Stimulated activated CD4-positive, alpha-beta T cell treated with anti-CD3 and anti-CD28 coated beads, Interleukin-15, amount 100 ng/mL, for 24 hours (primary cell): ENCODE results near the gene NOTCH1.

Source experiments
- DNase-seq: peaks from one replicate; pipeline ENCODE4 v3.0.0-alpha.2; 2020

Gene NOTCH1

DNA sequence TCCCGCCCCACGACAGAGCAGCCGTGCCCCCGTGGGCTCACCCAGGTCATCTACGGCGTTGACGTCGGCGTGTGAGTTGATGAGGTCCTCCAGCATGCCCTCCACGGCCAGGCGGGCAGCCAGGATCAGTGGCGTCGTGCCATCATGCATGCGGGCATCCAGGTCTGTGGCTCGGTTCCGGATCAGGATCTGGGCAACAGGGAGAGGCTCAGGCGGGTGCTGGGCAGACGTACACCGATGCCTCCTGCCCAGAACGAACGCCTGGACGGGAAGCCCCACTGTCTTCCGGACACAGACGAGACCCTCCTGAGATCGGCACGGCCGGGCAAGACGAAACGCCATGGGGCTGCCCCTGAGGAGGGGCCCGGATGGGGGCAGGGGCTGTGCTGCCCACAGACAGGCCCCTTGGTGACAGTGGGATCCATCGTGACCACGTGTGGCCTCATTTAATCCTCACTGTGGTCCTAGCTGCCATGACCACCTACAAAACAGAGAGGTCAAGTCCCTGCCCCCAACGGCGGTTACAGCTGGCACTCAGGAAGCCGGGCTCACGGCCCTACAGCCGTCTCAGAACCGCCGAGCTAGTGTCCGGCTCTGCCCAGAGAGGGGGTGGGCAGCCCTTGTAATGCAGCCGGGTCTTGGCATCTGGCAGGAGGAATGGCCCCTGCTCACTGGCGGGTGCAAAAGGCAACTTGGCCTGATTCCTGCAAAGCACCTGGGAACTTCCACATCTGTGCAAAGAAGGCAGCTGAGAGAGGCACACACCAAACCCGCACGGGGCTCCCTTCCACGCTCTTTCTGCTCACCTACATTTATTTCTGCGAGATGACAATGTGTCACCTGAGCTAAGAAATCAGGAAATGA lies 46.5 kb downstream of the NOTCH1 start:
- no peak for DNase-seq

DNA sequence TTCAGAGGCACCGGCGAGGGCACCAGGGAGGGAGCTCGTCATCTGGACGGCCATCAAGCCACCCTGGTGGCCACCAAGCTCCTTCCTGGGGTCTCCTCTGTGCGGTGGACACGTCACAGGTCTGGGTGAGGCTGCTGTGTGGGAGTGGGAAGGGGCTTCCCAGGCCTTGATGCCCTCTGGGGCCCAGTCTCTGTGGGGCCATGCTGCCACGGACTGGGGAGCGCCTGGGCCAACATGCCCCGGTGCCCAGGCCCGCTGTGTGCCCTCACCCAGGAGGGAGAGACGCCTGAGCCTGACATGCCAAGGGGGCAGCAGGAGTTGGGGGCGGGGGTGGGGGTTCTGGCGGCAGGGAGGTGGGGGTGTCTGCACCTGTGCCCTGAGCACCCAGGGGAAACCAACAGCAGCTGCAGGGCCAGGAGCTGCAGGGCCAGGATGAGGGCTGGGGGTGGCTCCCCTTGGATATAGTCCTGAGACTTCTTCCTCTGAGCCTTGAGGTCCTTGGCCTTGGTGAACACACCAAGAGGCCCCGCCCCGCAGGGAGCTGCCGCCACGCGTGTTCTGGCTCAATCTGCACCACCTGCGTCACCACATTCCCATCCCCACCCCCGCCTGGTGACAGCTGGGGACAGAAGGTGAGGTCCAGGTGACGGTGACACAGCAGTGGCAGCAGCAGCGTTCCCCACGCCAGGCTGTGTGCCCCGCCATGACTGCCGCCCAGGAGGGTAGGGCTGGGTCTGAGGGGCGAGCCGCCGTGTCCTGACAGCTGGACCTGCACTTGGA lies 47.7 kb downstream of the NOTCH1 start:
- no peak for DNase-seq

DNA sequence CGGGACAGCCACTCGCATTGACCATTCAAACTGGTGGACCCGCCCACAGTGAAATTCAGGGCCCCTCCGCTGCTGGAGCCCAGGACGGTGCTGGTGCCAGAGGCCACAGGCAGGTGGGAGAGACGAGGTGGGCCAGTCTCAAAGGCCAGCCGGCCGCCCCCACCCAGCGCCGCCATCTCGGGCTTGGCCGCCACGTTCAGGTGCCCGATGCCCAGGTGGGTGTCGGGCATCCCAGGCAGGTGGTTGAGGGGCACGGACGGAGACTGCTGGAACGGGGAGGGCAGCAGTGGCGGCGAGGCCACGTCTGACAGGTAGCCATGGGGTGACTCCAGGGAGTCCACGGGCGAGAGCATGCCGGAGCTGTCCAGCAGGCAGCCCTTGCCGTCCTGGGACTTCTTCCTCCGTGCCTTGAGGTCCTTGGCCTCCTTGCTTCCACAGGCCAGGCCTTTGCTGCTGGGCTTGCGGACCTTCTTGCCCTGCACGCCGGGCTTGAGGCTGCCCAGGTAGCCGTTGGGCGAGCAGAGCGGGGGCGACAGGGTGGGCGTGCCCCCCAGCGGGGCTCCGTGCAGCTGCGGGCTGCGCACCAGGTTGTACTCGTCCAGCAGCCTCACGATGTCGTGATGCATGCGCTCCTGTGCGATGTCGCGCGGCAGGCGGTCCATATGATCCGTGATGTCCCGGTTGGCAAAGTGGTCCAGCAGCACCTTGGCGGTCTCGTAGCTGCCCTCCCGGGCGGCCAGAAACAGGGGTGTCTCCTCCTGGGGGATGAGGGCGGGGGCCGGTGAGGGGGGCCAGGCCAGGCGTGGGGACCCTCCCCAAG lies 48.8 kb downstream of the NOTCH1 start:
- no peak for DNase-seq

DNA sequence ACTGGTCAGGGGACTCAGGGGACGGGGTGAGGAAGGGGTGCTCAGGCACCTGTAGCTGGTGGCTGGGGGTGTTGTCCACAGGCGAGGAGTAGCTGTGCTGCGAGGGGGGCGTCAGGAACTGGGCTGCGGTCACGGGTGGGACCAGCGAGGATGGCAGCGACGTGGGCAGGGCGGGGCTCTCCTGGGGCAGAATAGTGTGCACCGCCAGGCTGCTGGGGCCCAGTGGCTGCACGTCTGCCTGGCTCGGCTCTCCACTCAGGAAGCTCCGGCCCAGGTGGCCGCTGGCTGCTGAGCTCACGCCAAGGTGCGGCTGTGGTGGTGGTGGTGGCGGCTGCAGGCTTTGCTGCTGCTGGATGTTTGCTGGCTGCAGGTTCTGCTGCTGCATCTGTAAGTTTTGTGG lies 49.7 kb downstream of the NOTCH1 start:
- DNase-seq = no peak

DNA sequence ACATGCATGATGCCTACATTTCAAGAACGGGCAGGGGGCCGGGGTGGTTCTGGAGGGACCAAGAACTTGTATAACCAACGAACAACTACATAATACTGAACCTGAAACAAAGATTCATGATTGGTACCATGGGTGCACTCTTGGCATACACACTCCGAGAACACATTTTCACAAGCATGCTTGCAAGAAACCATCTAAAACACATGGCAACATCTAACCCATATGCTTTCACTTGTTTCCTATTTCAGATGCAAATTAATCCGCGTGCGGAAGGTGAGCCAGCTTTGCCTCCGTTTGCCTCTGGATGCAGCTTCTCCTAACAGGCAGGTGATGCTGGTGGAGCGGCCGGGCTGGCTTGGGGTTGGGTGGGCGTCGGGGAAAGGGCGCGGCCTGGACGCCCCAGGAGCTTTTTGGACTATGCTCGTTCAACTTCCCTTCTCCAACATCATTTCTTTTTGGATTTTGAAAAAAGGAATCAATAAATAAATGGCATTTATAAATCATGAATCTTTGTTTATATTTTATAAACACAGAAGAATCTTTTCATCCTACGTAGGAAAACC lies 50.5 kb downstream of the NOTCH1 start:
- DNase-seq = no peak

DNA sequence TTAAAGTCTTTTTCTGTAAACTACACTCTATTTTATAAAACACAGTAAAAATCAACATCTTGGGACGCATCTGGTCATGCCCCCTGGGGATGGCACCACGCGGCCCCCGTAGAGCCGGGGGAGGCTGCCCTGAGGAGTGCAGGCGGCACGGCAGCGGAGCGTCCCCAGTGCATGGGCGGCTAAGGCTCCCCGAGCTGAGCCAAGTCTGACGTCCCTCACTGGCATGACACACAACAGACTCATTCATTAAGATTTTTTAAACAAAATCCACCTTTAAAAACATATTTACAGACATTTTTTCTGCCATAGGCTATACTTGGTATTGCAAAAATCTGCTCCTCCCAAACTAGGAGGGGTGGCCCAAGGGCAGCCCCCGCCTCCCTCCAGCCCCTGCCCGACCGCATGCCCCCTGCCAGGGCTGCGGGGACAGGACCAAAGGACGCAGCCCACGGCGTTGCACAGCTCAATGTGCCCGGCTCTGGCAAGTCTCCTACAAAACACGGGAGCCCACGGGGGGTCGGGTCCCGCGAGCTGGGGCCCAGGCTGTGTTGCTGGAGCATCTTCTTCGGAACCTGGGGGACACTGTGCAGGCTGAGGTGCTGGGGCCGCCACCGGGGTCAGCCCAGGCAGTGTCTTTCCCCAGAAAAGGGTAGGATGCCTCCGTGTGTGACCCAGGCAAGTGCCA lies 51.2 kb downstream of the NOTCH1 start:
- no peak for DNase-seq

DNA sequence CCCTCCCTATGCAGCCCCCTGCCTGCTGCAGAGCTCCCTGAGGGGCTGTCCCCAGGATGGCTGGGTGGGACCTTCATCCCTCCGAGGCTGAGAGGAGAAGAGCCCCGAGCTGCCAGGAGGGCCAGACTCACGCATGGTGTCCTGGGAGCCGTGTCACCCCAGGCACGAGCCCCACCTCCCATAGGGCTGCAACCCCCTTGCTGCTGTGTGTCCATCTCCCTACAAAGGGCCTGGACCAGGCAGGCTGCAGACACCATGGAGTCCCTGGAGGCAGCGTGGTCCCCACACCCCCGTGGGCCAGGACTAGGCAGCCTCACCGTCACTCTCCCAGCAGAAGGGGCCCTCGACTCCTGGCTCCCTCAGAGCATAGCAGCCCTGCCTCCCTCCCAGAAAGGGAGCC lies 51.8 kb downstream of the NOTCH1 start:
- no peak for DNase-seq

DNA sequence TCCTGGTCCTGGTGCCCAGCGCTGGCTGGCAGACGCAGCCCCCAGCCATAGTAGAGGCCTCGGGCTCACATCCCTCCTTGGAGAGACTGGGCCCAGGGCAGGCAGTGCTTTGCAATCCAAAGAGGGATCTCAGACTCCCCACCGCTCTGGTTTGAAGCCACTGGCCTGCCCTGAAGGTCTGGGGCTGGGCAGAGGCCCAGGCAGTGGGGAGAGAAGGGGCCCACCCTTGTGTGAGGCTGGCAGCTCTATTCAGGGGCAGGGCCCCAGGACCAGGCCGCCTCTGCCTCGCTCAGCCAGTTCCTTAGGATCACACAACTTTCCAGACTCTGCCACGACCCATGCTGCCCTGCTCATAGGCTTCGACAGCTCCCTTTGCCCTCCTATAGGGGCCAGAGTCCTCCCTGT lies 52.3 kb downstream of the NOTCH1 start:
- DNase-seq = no peak

DNA sequence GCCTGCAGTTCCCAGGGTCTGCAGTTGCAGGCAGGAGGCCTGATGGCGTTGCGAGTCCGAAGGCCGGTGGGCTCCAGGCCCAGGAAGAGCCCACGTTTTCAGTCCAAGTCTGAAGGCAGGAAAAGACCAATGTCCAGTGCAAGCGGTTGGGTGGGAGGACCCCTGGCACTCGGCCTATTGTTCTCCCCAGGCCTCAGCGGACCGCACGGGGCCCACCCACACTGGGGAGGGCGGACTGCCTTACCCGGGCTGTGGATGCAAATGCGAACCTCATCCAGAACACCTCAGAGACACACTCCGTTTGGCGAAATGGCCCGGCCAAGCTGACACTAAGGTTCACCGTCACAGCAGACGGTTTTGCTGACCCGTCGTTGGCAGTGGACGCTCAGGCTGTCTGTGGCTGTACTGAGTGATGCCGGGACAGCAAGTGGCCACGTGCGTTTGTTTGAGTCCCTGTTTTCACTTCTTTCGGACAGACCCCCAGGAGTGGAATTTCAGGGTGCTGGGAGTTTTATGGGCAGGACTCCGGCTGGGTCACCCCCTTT lies 52.8 kb downstream of the NOTCH1 start:
- no peak for DNase-seq

DNA sequence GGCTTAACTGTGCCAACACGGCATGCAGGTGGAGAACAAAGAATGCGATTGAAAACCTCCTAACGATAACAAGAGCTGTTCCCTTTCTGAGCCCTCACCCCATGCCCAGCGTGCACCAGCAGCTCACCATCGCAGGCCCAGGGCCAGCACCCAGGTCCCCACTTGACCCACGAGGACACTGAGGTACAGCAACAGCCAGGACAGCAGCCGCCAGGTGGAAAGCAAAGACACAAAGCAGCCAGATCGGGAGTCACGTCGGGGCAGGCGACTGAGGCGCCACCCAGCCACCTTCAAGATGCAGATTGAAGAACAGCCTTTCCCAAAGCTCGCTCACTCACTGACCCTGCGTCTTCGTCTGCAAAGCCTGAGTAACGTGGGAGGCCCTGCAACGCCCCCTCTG lies 56.1 kb downstream of the NOTCH1 start:
- DNase-seq = no peak

DNA sequence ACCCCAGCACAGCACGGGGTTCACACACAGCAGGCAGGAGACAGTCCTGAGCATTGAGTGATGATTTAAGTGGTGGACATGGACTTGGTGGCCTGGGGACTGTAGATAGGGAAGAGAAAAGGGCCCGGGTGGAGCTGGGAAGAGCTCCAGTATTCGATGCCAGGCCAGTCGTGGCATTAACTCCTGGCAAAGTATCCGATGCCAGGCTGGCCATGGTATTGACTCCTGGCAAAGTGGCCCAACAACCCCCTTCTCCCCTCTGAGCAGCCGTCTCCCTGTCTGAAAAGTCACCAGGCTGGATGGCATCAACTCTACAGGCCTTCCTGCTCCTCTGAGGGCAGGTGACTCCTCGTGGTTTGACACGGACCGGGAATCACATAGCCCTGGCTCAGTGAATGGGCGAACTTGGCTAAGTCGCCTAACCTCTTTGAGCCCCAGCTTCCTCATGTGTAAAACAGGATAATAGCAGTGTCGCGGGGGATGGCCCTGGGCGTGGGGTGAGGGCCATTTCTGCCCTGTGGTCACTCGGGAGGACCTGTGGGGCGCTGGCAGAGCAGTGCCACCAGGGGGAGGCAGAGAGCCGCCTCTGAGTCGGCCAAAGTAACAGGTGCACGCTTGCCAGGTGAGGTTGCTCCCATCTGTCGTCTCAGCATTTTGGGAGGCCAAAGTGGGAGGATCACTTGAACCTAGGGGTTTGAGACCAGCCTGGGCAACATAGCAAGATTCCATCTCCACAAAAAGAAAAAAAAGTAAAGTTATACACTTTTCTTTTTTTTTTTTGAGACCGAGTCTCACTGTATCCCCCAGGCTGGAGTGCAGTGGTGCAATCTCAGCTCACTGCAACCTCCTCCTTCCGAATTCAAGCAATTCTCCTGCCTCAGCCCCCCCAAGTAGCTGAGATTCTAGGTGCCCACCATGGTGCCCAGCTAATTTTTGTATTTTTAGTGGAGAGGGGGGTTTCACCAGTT lies 57.3 kb downstream of the NOTCH1 start:
- DNase-seq = peak; percentile 79

DNA sequence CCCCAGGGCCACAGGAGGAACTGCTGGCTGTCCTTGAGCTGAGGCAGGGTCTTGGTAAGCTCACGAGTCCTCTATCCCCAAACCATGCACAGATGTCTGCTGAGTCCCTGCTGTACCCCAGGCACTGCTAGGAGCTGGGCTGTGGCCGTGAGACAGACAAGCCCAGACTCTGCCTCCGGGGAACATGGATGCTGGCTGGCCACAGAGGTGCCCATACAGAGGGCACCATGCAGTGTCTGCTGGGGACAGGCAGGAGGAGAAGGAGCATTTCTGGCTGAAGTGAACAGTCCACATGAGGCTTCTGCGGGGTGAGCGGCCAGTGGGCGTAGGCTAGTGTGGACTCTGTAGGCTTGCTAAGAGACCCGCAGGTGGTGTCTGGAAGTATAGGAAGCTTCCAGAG lies 58.2 kb downstream of the NOTCH1 start:
- DNase-seq = no peak

DNA sequence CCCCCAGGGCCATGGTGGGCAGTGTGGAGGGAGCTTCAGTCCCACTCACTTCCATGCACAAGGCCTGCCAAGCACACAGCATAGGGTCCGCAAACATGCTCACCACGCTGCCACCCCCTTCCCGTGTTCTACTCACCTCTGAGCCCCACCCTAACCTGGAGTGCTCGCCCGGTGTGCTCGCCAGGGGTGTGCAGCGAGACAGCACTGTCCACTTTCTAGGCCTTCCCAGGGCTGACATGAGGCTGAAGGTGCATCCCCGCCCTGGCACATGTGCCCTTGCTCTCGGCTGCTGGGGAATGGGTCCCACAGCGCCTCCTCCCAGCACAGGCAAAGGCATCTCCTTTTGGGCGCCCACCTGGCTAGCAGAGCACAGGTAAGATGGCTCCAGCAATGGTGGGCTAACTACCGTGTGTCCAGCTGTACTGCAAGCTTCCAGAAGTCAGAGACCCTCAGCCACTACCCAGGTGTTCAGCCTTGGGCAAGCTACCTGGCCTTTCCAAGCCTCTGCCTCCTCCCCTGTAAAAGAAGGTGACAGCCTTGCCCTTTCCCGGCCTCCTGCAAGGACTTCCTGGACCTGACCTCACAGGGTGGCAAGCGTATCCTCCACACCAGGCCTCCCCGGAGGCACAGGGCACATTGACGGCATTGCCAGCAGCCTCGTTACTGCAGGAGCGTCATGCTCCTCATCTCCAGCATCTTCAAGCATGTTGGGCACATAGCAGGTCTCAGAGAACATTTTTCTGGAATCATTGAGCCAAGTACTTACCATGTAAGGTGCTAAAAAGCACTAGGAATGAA lies 58.8 kb downstream of the NOTCH1 start:
- no peak for DNase-seq

DNA sequence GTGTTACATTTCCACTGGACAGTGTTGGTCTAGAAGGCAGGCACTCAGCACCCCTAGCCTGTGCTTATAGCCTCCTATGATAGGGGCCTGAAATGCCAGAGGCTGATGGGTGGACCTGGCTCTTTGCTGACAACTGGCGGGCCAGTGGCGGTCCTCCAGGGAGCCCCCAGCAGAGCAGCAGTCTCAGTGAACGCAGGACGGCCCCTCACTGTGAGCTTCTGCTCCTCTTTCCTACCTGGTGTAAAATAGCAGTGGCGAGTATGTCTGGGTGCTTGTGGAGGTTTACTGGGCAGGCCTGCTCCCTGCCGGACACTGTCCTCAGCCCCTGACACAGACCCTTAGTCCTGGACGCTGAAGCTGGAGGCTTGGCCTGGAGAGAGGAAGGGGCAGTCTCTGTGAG lies 59.7 kb downstream of the NOTCH1 start:
- no peak for DNase-seq

DNA sequence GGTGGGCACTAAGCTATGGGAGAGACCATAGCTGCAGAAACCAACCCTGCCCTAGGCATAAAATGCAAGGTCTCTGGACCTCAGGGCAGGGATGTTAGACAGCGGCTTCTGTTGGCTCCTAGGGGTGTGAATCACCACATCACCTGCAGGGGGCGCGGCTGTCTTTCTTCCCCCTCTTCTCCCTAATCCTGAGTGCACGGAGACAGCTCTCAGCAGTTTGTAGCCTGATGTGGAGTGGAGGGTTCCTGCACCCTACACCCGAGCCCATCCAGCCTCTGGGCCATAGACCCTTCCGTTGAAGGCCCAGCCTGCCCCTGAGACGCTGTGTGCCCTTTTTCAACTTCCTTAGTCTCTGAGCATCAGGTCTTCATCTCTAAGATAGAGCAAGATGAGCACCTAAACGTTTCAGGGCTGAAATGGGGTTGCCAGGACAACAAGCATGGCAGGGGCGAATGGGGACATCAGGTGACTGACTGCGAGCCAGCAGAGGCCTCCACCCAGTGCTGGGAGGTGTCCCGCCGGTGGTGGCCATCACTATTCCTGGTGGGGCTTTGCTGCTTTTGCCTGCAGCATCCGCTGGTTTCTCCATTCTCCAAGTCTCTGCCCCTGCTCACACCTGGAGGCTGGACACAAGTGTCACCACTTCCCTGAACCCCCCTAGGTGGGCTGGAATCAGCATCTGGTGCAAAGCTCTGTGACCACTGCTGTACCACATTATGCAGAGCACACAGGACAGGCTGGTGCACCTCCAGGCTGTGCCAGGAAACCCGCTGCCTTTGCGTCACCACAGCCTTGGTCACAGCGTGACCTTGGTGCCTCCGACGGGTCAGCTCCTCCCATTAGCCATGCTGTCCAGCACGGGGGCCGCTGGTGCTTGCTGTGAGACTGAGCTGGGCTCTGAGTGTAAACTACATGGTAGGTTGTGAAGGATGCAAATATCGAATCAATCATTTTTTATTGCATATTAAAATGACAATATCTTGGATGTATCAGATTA lies 60.5 kb downstream of the NOTCH1 start:
- peak; percentile 89 for DNase-seq

DNA sequence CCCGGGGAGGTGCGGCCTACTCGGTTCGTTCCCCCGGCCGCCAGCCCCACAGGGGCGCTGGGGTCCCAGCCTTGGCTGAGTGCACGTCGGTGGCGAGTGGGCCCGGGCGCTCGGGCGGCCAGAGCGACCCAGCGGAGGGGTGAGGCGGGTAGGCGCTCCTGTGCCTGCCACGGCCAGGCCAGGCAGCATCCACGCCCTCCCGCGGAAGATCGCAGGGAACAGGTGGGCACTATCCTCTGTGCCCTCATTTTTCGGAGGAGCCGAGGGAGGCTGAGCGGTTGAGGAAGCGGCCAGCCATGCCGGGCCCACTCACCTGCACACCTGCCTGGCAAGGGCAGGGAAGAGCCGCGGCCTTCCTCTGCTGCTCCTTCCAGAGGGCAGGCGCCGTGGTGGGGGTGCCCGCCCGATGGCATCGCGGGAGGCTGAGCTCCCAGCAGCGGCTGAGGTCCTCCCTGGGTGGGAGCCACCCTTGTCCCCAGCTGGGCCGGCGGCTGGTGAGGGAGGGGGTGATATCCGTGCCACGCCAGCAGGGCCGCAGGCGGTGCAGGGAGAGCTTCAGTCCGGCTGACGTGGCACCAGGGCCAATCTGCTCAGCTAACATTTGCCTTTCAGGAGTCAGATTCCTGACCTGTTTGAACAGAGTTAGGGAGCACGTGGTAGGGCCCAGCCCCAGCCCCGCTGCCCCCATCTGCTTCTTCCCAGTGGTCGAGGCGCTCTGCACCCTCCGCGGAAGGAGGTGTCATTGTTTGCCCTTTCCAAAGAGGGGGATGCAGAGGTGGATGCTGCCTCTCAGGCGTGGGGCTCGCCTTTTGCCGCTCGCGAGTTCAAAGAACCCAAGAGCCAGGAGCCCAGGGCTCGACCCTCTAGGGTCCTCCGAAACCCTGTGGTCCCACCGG lies 61.4 kb downstream of the NOTCH1 start:
- no peak for DNase-seq

DNA sequence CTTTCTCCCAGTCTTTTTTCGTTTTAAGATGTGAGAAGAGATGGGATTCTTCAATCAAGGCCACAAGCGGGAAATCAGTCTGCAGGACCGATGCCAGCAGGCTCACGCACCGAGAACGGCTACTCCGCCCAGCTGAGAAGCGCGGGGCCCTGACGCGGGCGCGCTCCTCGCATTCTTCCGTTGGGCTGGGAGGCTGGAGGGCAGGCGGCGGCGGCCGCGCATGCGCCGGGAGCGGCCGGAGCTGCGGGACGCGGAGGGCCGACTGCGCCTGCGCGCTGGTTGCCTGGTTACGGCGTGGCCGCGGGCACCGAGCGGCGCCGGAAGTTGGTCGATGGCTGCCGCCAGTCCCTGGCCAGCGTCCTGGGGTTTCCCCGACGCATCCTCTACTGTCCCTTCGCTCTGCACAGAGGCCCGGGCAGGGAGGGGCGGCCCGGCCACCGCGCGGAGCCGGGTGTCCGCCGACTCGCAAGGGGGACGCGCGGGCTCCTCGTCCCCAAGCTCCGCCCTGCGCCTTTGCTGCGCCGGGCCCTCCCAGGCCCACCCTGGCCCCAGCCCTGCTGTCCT lies 62.2 kb downstream of the NOTCH1 start:
- DNase-seq = peak; percentile 96
